SK-N-SH treated with all-trans-retinoic acid at 6 μM for 48 hours (cell line): Measurements from ENCODE around the gene MYCBP2.

Source experiments
- ARNTL ChIP-seq: fragments of 450-650 bp; formaldehyde crosslinking; IDR thresholded peaks from 2 replicates; pipeline ENCODE4 v1.5.0; 2020; ENCODE audit warnings: low read depth, mild to moderate bottlenecking, moderate library complexity, borderline replicate concordance
- POU6F1 ChIP-seq: fragments of 250-450 bp; sonication (Bioruptor Pico); IDR thresholded peaks from 2 replicates; pipeline ENCODE4 v1.8.0; 2021; ENCODE audit warnings: low read depth, mild to moderate bottlenecking, moderate library complexity, borderline replicate concordance

- TF ChIP-seq POU6F1 (CRISPR knock-in tag) (no peak), ARNTL (no peak)
Observed at GRCh38 chr13:77316430-77316829, 10.5 kb downstream of the MYCBP2 start.
